Measurements from ENCODE around the gene VPS36.

VPS36 gene

DNA sequence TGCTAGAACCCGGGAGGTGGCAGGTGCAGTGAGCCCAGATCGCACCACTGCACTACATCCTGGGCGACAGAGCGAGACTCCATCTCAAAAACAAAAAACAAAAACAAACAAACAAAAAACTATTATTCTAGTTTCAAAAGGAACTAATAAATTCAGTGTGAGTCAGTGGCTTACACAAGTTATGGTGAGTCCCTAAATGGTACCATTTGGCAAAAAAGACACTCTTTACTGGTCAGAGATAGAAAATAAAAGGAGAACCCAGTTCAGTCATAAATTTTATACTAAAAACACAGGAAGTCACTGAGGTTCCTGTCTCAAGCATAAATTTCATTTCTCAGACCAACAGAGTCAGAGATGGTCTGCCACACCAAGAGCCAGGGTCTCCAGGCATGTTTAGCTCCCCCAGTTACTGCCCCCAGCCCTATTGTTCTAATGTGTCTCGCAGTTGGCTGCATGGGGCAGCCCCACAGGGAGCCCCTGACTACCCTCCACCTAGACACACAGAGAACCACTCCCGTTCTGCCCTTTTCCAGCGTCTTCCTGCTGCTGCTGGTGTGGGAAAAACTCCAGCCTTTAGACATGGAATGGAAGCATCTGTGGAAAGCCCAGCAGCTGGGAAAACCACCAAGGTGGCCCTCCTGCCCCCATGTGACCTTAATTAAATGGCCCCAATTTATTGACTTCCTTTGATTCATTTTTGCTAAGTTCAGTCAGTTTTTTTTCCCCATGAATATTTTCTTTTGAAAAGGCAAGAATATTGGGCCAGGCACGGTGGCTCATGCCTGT lies 56.7 kb downstream of the VPS36 start:
- TF ChIP-seq, protein P1, sequence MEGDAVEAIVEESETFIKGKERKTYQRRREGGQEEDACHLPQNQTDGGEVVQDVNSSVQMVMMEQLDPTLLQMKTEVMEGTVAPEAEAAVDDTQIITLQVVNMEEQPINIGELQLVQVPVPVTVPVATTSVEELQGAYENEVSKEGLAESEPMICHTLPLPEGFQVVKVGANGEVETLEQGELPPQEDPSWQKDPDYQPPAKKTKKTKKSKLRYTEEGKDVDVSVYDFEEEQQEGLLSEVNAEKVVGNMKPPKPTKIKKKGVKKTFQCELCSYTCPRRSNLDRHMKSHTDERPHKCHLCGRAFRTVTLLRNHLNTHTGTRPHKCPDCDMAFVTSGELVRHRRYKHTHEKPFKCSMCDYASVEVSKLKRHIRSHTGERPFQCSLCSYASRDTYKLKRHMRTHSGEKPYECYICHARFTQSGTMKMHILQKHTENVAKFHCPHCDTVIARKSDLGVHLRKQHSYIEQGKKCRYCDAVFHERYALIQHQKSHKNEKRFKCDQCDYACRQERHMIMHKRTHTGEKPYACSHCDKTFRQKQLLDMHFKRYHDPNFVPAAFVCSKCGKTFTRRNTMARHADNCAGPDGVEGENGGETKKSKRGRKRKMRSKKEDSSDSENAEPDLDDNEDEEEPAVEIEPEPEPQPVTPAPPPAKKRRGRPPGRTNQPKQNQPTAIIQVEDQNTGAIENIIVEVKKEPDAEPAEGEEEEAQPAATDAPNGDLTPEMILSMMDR (IDR thresholded peaks at IDR 0.05; ENCODE audit: low read length, missing control alignments) = no peak
- DNase-seq (ENCODE audit: low read depth) = no peak
- no peak overlapping the region for H3K4me3 ChIP-seq (replicated peaks; ENCODE audit: low read depth, low read length)

DNA sequence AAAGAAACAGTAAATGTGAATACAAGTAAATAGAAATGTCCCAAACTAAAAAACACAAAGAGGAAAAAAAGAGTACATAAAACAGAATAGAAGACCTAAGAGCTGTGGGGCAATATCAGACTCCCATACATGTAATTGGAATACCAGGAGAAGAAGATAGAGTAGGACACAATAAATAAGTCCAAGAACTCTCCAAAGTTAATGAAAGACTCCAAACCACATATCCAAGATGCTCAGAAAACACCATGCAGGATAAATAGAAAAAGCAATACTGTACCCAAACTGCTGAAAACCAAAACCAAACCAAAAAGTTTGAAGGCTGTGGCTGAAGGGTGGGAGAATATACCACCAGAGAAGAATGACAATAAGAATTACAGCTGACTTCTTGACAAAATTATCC lies 62.7 kb downstream of the VPS36 start:
- TF ChIP-seq, protein P1 (IDR thresholded peaks at IDR 0.05; ENCODE audit: low read length, missing control alignments) = no peak
- no peak overlapping the region for H3K4me3 ChIP-seq (replicated peaks; ENCODE audit: low read depth, low read length)
- no peak for DNase-seq (ENCODE audit: low read depth)

DNA sequence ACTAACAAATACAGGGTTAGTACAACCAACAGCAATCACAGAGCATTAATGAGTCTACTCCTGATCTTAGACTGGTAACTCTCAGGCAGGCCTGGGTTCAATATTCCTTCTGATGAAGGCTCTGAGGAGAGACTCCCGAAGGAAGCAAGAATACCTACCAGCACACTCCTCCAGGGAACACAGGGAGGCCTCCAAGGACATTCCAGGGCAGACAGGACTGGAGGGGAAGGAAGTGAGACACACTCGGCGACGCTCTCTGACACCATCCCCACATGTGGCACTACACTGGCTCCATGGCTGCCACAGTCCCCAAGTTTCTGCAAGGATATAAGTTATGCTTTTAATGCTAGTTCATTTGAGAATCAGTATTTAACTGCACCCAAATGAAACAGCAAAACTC lies 64.6 kb downstream of the VPS36 start:
- TF ChIP-seq, protein P1 (IDR thresholded peaks at IDR 0.05; ENCODE audit: low read length, missing control alignments) = no peak
- no peak overlapping the region for H3K4me3 ChIP-seq (replicated peaks; ENCODE audit: low read depth, low read length)
- no peak for DNase-seq (ENCODE audit: low read depth)

DNA sequence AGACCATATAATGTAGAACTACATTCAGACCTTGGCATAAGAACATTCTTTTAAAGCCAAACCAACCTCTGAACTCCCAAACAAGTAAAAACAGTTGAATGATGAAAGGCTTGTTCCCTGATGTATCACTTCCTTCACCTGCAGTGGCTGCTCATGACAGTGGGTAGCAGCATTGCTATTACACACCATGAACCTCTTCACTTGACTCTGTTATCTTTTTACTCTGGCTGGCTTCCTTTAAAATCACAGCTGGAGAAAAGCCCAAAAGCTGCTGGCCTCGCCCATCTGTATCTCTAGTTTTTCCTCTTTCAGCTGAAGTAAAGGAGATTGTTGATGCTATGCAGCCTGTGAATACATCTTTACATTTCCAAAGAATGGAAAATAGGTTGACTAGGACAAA lies 67.1 kb downstream of the VPS36 start:
- TF ChIP-seq, protein P1 (IDR thresholded peaks at IDR 0.05; ENCODE audit: low read length, missing control alignments) = no peak
- H3K4me3 ChIP-seq (replicated peaks; ENCODE audit: low read depth, low read length) = no peak overlapping the region
- DNase-seq (ENCODE audit: low read depth) = no peak

DNA sequence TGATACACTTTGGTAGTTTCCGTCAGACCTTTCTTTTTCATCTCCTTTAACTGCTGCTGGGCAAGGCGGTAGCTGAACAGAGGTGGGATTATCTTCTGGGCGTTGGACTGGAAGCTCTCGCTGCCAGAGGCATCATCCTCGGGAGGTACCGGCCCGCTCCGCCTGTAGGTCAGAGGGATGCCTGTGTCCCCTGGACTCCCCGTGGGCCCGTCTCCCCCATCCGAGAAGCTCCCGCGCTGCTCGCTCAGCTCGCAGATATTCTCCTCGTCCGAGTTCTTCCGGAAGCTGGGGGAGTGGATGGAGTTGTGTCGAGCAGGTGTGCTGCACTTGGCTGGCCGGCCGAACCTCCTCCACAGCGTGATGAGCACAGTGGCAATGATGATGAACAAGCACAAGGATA lies 72.1 kb downstream of the VPS36 start:
- H3K4me3 ChIP-seq (replicated peaks; ENCODE audit: low read depth, low read length) = no peak overlapping the region
- DNase-seq (ENCODE audit: low read depth) = no peak
- TF ChIP-seq, protein P1 (IDR thresholded peaks at IDR 0.05; ENCODE audit: low read length, missing control alignments) = no peak

DNA sequence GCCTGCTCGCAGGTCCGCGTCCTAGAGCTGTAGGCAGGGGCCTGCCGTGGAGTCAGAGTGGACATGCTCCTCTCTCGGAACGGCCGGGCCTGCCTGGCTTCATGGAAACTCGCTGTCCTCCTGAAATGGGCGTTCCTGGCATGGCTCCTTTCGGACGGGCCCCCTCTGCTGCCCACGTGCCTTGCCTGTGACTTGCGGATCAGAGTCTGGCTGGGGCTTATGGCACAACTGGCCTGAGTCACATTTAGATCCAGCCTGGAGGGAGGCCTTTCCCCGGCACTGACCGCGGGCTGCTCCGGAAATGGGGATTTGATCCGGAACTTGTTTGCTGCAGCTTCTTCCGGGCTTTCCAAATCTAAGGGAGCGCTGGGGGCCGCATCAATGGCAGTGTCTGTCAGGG lies 72.5 kb downstream of the VPS36 start:
- no peak overlapping the region for H3K4me3 ChIP-seq (replicated peaks; ENCODE audit: low read depth, low read length)
- no peak for DNase-seq (ENCODE audit: low read depth)
- TF ChIP-seq, protein P1 (IDR thresholded peaks at IDR 0.05; ENCODE audit: low read length, missing control alignments) = no peak

DNA sequence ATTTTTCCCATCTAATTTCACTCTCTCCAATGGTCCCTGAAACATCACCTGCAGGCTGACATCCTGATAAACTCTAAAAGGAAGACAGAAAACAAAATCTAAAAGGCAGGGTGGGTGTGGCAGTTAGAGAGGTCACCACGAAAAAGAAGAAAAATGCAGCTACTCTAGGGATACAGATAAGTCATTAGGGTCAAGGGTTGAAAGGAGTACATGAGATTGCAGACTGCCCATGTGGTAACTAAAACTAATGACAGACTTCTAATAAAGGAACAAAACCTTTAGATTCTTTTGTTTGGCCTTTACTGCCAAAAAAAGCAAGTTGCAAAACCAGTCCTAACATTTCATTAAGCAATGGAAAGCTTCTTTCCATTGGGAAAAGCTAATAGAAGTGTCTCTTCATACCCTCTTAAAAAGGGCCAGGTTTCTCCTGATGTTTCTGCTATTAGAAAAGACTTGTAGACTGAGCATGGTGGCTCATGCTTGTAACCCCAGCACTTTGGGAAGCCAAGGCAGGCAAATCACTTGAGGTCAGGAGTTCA lies 75.5 kb downstream of the VPS36 start:
- TF ChIP-seq, protein P1 (IDR thresholded peaks at IDR 0.05; ENCODE audit: low read length, missing control alignments) = no peak
- no peak for DNase-seq (ENCODE audit: low read depth)
- no peak overlapping the region for H3K4me3 ChIP-seq (replicated peaks; ENCODE audit: low read depth, low read length)
